GM18519 (cell line): ENCODE results near the gene NHP2.

ENCODE experiments used
- ATAC-seq: cut with Tn5 transposase; IDR thresholded peaks from one replicate; pipeline ENCODE4 v1.9.1; 2021; ENCODE audit warnings: mild to moderate bottlenecking, moderate library complexity; ENCODE audit not compliant: unreplicated experiment, low FRiP score

Gene NHP2

GRCh38 chr5:178116143-178116885 lies 37.4 kb downstream of the NHP2 start:
- ATAC-seq = no peak

GRCh38 chr5:178115814-178116142 lies 37.9 kb downstream of the NHP2 start:
- no peak for ATAC-seq

- ATAC-seq = no peak
Observed at GRCh38 chr5:178115136-178115813, 38.4 kb downstream of the NHP2 start.

GRCh38 chr5:178114325-178115135 lies 39.2 kb downstream of the NHP2 start:
- ATAC-seq = no peak

GRCh38 chr5:178113841-178114324 lies 39.8 kb downstream of the NHP2 start:
- no peak for ATAC-seq

- peak; percentile 45 for ATAC-seq
Observed at GRCh38 chr5:178113141-178113787, 40.4 kb downstream of the NHP2 start, which contains the start of gene N4BP3. N4BP3 (plus strand) TSS chr5:178113532; CDS start chr5:178119584, 6,052 bp downstream.

GRCh38 chr5:178112545-178112944 lies 41.1 kb downstream of the NHP2 start:
- ATAC-seq = no peak

GRCh38 chr5:178111925-178112324 lies 41.8 kb downstream of the NHP2 start:
- ATAC-seq = no peak

DNA sequence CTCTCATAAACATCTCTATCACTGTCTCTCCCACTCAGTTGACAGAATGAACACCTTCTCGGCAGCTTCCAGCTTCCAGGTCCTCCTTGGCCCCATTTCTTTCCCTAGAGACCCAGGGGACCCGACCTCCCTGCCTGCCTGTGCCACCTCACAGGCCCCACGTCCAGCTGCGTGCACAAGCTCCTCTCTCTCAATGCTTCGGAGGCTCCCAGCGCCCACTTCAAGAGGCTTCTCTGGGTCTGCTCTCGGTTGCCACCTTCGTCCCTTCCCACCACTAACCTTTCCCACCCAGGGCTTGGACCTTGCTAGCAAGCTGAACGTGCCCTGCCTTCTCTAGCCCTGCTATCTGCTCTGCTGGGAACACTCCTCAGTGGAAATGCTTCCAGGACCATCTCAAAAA lies 43.2 kb downstream of the NHP2 start:
- no peak for ATAC-seq

DNA sequence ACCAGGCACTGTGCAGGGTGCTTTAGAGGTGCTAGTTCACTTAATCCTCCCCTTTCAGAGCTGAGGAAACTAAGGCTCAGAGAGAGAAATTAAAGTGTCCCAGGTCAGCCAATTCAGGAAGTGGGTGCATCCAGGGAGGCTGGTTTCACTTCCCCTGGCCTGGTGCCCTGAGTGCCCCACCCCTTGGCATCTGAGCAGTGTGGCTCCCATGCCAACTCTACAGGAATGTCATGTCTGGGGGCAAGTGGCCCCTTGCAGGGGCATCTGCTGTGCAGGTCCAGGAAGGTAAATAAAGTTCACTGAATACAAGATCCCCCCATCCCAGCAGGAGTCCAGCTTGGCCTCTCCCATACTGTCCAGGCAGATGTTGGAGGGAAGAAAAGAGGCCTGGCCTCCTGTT lies 44.7 kb downstream of the NHP2 start:
- no peak for ATAC-seq

- ATAC-seq = no peak
Observed at GRCh38 chr5:178108446-178108845, 45.2 kb downstream of the NHP2 start.

DNA sequence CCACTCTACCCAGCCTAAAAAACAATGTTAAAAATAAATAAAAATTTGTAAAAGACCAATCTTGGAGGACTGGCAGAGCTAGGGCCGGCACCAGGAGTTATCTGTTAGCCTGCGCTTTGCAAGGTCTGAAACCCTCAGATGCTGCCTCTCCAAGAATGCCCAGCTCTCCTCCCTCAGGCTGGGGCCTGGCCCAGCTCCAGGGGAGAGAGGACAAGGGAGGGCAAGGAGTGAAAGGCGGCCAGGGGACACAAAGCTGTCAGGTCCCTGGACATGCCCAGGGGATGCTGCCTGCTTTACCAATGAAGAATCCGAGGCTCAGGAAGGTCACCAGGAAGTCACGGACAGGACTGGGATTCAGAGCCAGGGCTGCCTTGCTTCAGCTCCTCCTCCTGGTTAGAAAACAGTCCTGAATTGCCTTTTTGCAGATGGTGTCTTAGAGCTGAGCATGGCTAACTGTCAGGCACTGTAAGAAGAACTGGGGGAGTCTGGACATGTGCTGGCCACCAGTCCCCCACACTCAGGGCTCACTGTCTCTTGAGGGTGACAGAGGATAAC lies 45.9 kb downstream of the NHP2 start:
- ATAC-seq = no peak

DNA sequence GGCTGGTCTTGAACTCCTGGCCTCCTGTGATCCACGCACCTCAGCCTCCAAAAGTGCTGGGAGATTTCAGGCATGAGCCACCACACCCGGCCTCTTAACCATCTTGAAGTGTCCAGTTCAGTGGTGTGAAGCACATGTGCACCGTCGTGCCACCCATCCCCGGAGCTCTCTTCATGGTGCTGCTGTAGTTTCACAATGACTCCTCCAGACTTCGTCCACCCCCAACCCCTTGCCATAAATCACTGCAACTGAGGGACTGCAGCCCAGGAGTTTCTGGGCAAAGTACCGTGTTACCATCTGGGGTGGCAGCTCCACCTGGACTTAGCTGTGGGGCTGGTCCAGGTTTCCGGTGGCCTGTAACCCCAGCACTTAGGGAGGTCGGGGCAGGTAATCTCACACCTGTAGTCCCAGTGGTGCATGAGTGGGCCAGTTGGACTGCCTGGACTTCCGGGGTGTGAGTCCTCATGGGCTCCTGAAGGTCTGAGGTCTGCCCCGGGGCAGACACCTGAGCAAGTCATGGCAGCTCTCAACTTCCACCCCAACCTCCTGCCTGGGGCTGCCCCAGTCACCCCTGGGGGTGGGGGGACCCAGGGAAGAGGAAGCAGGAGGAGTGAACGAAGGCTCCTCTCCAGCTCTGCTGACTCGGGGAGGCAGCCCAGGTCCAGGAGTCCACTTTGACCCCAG lies 47.0 kb downstream of the NHP2 start:
- no peak for ATAC-seq

DNA sequence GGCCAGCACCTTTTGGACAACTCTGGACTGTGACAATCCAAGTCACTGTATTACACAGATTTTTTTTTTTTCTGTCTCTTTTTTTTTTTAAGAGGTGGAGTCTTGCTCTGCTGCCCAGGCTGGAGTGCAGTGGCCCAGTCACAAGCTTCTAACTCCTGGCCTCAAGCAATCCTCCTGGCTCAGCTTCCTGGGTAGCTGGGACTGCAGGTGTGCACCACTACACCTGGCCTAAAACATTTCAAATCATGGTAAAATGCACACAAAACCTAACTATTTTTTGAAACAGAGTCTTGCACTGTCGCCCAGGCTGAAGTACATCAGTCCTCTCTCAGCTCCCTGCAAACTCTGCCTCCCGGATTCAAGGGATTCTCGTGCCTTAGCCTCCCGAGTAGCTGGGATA lies 47.6 kb downstream of the NHP2 start:
- no peak for ATAC-seq

DNA sequence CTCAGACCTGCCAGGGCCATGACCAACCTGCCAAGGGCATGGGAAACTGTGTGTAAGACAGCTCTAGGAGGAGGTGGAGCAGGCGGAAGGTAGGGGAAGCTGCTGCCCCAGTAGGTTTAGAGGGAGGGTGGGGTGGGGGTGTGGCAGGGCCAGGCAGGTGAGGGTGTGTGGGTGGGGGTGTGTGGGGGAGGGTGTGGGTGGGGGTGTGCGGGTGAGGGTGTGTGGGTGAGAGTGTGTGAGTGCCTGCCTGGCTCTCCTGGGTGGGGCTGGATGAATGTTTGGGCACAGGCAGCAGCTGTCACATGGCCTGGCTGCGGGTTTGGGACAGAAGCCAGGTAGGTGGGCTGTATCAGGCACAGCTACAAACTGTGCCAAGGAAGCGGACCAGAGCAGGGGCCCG lies 49.2 kb downstream of the NHP2 start:
- ATAC-seq = no peak

GRCh38 chr5:178103612-178104011 lies 50.1 kb downstream of the NHP2 start:
- ATAC-seq = no peak
